Measurements from ENCODE around the gene ZNF408. TPM values are rescaled to one million over a fixed set of nuclear protein-coding genes. Genes with fewer than 3 reads are reported as not detected.

The ZNF408 gene
- total and polyA plus RNA-seq, 2 experiments from 2014 or later = 6.1 to 17.2 TPM

DNA sequence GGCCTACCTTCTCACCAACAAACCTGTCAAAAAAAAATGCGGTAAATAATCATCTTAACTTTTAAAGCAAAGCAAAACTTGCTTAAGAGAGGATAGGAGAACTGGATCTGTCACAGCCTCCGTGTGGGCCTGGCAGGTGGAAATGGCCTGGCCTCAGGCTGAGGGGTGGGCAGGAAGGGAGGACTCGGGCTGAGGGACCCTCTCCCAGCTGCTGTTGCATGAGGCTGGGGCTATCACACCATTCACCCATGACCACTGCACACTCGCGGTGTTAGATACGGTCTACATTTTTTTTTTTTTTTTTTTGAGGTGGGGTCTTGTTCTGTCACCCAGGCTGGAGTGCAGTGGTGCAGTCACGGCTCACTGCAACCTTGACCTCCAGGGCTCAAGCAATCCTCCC is 24.9 kb upstream of the ZNF408 start:
- ATAC-seq = no peak
- Histone ChIP-seq H3K27ac (ENCODE audit: low read depth) (peak overlapping the region; percentile 86), H3K4me3 (no peak overlapping the region), H2AFZ (no peak overlapping the region), H3K4me1 (ENCODE audit: insufficient read depth) (peaks cover 19% of the 10 kb centered on the region), H3K36me3 (ENCODE audit: insufficient read depth) (0 out of 2 replicates have a peak, but pooled peaks cover under 1% of the 10 kb centered on the region), H3F3A (replicated peaks; ENCODE audit: low read depth) (peaks cover 3% of the 10 kb centered on the region; the same call in 1 of the 2 replicates), H4K20me1 (replicated peaks; ENCODE audit: insufficient read depth) (no peaks in the 10 kb centered on the region), H3K27me3 (ENCODE audit: insufficient read depth) (no peaks in the 10 kb centered on the region), H3K4me2 (no peak overlapping the region), H3K79me2 (replicated peaks; ENCODE audit: insufficient read depth) (no peaks in the 10 kb centered on the region), H3K9me2 (ENCODE audit: insufficient read depth) (no peaks in the 10 kb centered on the region)
- DNase-seq (ENCODE audit: low spot score) = no peak
- H3K9me3 Mint-ChIP-seq = no peaks in the 10 kb centered on the region
- peaks cover 8% of the 10 kb centered on the region for H3K27me3 Mint-ChIP-seq (ENCODE audit: insufficient read depth, low read depth, poor library complexity)
- H3K27ac Mint-ChIP-seq = no peak overlapping the region
- H3K4me3 Mint-ChIP-seq = no peak overlapping the region
- H3K36me3 Mint-ChIP-seq (ENCODE audit: low read depth) = peaks cover 22% of the 10 kb centered on the region
- H3K4me1 Mint-ChIP-seq = peaks cover 20% of the 10 kb centered on the region
- TF ChIP-seq REST (IDR thresholded peaks at IDR 0.05; ENCODE audit: unreplicated experiment) (no peak), NANOG (IDR thresholded peaks at IDR 0.05; ENCODE audit: borderline replicate concordance) (no peak), POLR2AphosphoS5 (IDR thresholded peaks at IDR 0.05; ENCODE audit: low read depth) (no peak), EZH2phosphoT487 (IDR thresholded peaks at IDR 0.05; ENCODE audit: unreplicated experiment) (no peak), EZH2 (IDR thresholded peaks at IDR 0.05; ENCODE audit: low read depth, unreplicated experiment) (no peak), ZNF462 (CRISPR knock-in tag; IDR thresholded peaks at IDR 0.05) (no peak)

Data from GM23338 (cell line).